Spleen (tissue), 11 donors: ENCODE results near the gene SAYSD1. TPM values are rescaled to one million over a fixed set of nuclear protein-coding genes. Genes with fewer than 3 reads are reported as not detected.

Source experiments
- DNase-seq: peaks from one replicate; pipeline ENCODE4 v3.0.0-alpha.2; 2020
- H3K27ac ChIP-seq, 8 donors: fragments of 200-600 bp; sonication (generic) in 7 of 8; 1 replicate in 4 of 8; 2 replicates in 4 of 8; pipeline versions ENCODE4 v1.5.0 to v1.8.0; 2016 to 2021; ENCODE audit warnings: inconsistent platforms in 4 of 8, mild to moderate bottlenecking in 4 of 8, moderate library complexity in 1 of 8
- H3K27me3 ChIP-seq, 7 donors: fragments of 200-600 bp; sonication (generic) in 6 of 7; replicated peaks in 1 of 7; 1 replicate in 4 of 7; 2 replicates in 3 of 7; pipeline versions ENCODE4 v1.5.0 to v1.8.0; 2016 to 2021; ENCODE audit warnings: inconsistent platforms in 3 of 7, mild to moderate bottlenecking in 1 of 7
- H3K36me3 ChIP-seq, 6 donors: fragments of 200-600 bp; sonication (generic) in 5 of 6; 1 replicate in 4 of 6; 2 replicates in 2 of 6; pipeline versions ENCODE4 v1.5.0 to v1.8.0; 2016 to 2021; ENCODE audit warnings: inconsistent platforms in 2 of 6
- H3K4me1 ChIP-seq, 6 donors: fragments of 200-600 bp; sonication (generic) in 5 of 6; 1 replicate in 3 of 6; 2 replicates in 3 of 6; pipeline versions ENCODE4 v1.5.0 to v1.8.0; 2016 to 2021; ENCODE audit warnings: inconsistent platforms in 3 of 6
- H3K4me3 ChIP-seq, 8 donors: fragments of 200-600 bp; sonication (generic) in 7 of 8; 1 replicate in 4 of 8; 2 replicates in 4 of 8; pipeline versions ENCODE4 v1.5.0 to v1.8.0; 2016 to 2021; ENCODE audit warnings: inconsistent platforms in 4 of 8, mild to moderate bottlenecking in 4 of 8, moderate library complexity in 2 of 8
- H3K9me3 ChIP-seq, 8 donors: fragments of 200-600 bp; sonication (generic) in 7 of 8; 1 replicate in 4 of 8; 2 replicates in 4 of 8; pipeline versions ENCODE4 v1.5.0 to v1.8.0; 2016 to 2021; ENCODE audit warnings: inconsistent platforms in 4 of 8
- CTCF ChIP-seq, 11 experiments: fragments of 200-600 bp in 7 of 11; fragments of 450-650 bp in 4 of 11; sonication (generic) in 4 of 11; IDR thresholded peaks in 8 of 11; conservative IDR thresholded peaks in 3 of 11; 1 replicate in 7 of 11; 2 replicates in 4 of 11; pipeline versions ENCODE4 v1.4.0 to v1.8.0; 2016 to 2021; ENCODE audit warnings: antibody characterized with exemption in 11 of 11, inconsistent platforms in 4 of 11, mild to moderate bottlenecking in 1 of 11
- POLR2A ChIP-seq, 3 donors: fragments of 450-650 bp; IDR thresholded peaks; one replicate each; pipeline ENCODE4 v1.5.1; 2017; ENCODE audit warnings: antibody characterized with exemption in 3 of 3, mild to moderate bottlenecking in 1 of 3
- POLR2AphosphoS5 ChIP-seq, 3 donors: sonication (generic); formaldehyde crosslinking; IDR thresholded peaks; one replicate each; pipeline ENCODE4 v1.5.1; 2017; ENCODE audit warnings: antibody characterized with exemption in 3 of 3
- WGBS, 5 donors: extraction: QIAGEN DNeasy Blood & Tissue Kit in 3 of 5; methylation state at CpG; one replicate each; pipeline versions ENCODE4 v1.1.5 to v1.1.7; 2013 to 2018; 5-methylcytosine and 5-hydroxymethylcytosine counted together
- intact Hi-C: fragments of 100-400 bp; cut with DNase I; formaldehyde crosslinking; loops from one replicate; pipeline ENCODE4 v1.15.0; 2023; ENCODE audit warnings: low total_unique reads
- polyA plus RNA-seq, 3 donors: library from polyadenylated mRNA; stranded (reverse); fragments of 200-250 nt; gene quantifications; one replicate each; pipeline ENCODE4 v1.2.1, GENCODE V29; 2013
- total RNA-seq, 7 donors: library from RNA; depleted of rRNA in 3 of 7; stranded (reverse); fragments of >200 nt in 3 of 7; fragmentation: NEBNext Ultra II Directional in 4 of 7; extraction: Animal tissue kit (Norgen Biotek cat#: 25700) in 4 of 7; gene quantifications; one replicate each; pipeline versions ENCODE4 v1.1.0 to v1.2.1, GENCODE V29; 2016 to 2021
- donor health status: healthy with polysubstance abuse.
- donor health status: DM: no; HTN: no; CAD: no; lungs with moderate emphysema.
- donor health status: DM: no; HTN: no; CAD: no.
- donor health status: Bipolar disorder and iron deficiency.
- donor health status: healthy.
- donor health status: DM: no; HTN: no; CAD: no.
- donor health status: DM: yes; HTN: yes; CAD: no.

Gene SAYSD1
- total and polyA plus RNA-seq, 10 donors = 8.1 to 14.2 (median 13.2) TPM

- WGBS, 5 donors = 82 to 100% (median 88%) methylated on average over 4 to 7 of the region's 7 CpGs
- no peaks in the 10 kb centered on the region for H3K4me1 ChIP-seq
- intact Hi-C loops = no loop called here
- H3K4me3 ChIP-seq = no peak overlapping the region
- no peak for DNase-seq
- H3K36me3 ChIP-seq = no peaks in the 10 kb centered on the region
- H3K27me3 ChIP-seq = peaks cover 0 to 71% (median 31%) of the 10 kb centered on the region in 7 donors
- no peaks in the 10 kb centered on the region for H3K9me3 ChIP-seq
- no peak overlapping the region for H3K27ac ChIP-seq
- no peak for TF ChIP-seq POLR2AphosphoS5 (IDR thresholded peaks at IDR 0.05)
- TF ChIP-seq POLR2A (IDR thresholded peaks at IDR 0.05) = no peak
- no peak for TF ChIP-seq CTCF (IDR thresholded peaks at IDR 0.05 in 8 of 11, conservative IDR thresholded peaks at IDR 0.05 in 3 of 11)
Observed at GRCh38 chr6:39084506-39084905, 30.5 kb downstream of the SAYSD1 start.

- H3K36me3 ChIP-seq = no peaks in the 10 kb centered on the region
- no peaks in the 10 kb centered on the region for H3K9me3 ChIP-seq
- H3K27ac ChIP-seq = no peak overlapping the region
- no peak overlapping the region for H3K4me3 ChIP-seq
- intact Hi-C loops = no loop called here
- no peak for DNase-seq
- TF ChIP-seq CTCF (IDR thresholded peaks at IDR 0.05 in 8 of 11, conservative IDR thresholded peaks at IDR 0.05 in 3 of 11) (no peak), POLR2A (IDR thresholded peaks at IDR 0.05) (no peak), POLR2AphosphoS5 (IDR thresholded peaks at IDR 0.05) (no peak)
- 46 to 97% (median 59%) methylated on average over 2 of the region's 2 CpGs; no CpG with 5 or more reads in 1 of the 5 donors for WGBS, 5 donors
- H3K4me1 ChIP-seq = no peaks in the 10 kb centered on the region
- peaks cover 0 to 62% (median 24%) of the 10 kb centered on the region in 7 donors for H3K27me3 ChIP-seq
Observed at GRCh38 chr6:39083231-39083634, 31.8 kb downstream of the SAYSD1 start.

GRCh38 chr6:39082310-39082709 lies 32.7 kb downstream of the SAYSD1 start:
- Histone ChIP-seq H3K4me3 (no peak overlapping the region), H3K36me3 (no peaks in the 10 kb centered on the region), H3K27me3 (peaks cover 0 to 52% (median 17%) of the 10 kb centered on the region in 7 donors), H3K9me3 (no peaks in the 10 kb centered on the region), H3K4me1 (no peaks in the 10 kb centered on the region), H3K27ac (no peak overlapping the region)
- no peak for DNase-seq
- 67 to 76% (median 74%) methylated on average over 8 of the region's 8 CpGs for WGBS, 5 donors
- intact Hi-C loops = no loop called here
- no peak for TF ChIP-seq POLR2A (IDR thresholded peaks at IDR 0.05)
- no peak for TF ChIP-seq CTCF (IDR thresholded peaks at IDR 0.05 in 8 of 11, conservative IDR thresholded peaks at IDR 0.05 in 3 of 11)
- no peak for TF ChIP-seq POLR2AphosphoS5 (IDR thresholded peaks at IDR 0.05)

GRCh38 chr6:39080246-39080875 lies 34.6 kb downstream of the SAYSD1 start:
- WGBS, 5 donors = 71 to 88% (median 78%) methylated on average over 3 to 5 of the region's 5 CpGs
- H3K36me3 ChIP-seq = no peaks in the 10 kb centered on the region
- peaks cover 0 to 33% (median 8%) of the 10 kb centered on the region in 7 donors for H3K27me3 ChIP-seq
- DNase-seq = no peak
- no peak overlapping the region for H3K4me3 ChIP-seq
- no peak overlapping the region for H3K27ac ChIP-seq
- intact Hi-C loops = no loop called here
- no peak for TF ChIP-seq POLR2A (IDR thresholded peaks at IDR 0.05)
- TF ChIP-seq CTCF (IDR thresholded peaks at IDR 0.05 in 8 of 11, conservative IDR thresholded peaks at IDR 0.05 in 3 of 11) = no peak
- no peak for TF ChIP-seq POLR2AphosphoS5 (IDR thresholded peaks at IDR 0.05)
- H3K4me1 ChIP-seq = no peaks in the 10 kb centered on the region
- H3K9me3 ChIP-seq = no peaks in the 10 kb centered on the region
